Neural progenitor cell (in vitro differentiated cells): Measurements from ENCODE around the gene MEGF6. TPM values are rescaled to one million over a fixed set of nuclear protein-coding genes. Genes with fewer than 3 reads are reported as not detected.

ENCODE experiments used
- DNase-seq: peaks from one replicate; pipeline ENCODE4 v3.0.0-alpha.2; 2016; ENCODE audit warnings: low spot score
- H2AFZ ChIP-seq: fragments of 200-600 bp; sonication (generic); replicated peaks from 2 replicates; pipeline ENCODE4 v1.6.1; 2016; ENCODE audit warnings: antibody characterized with exemption
- H3F3A ChIP-seq: fragments of 200-600 bp; sonication (generic); 2 replicates; pipeline ENCODE4 v1.6.1; 2016; ENCODE audit warnings: antibody characterized with exemption, low read depth
- H3K27ac ChIP-seq: fragments of 200-600 bp; sonication (generic); 2 replicates; pipeline ENCODE4 v1.5.1; 2016; ENCODE audit warnings: mild to moderate bottlenecking
- H3K27me3 ChIP-seq: fragments of 200-600 bp; sonication (generic); 2 replicates; pipeline ENCODE4 v1.6.1; 2016; ENCODE audit warnings: mild to moderate bottlenecking, moderate library complexity
- H3K36me3 ChIP-seq: fragments of 200-600 bp; sonication (generic); 2 replicates; pipeline ENCODE4 v1.5.1; 2016
- H3K4me1 ChIP-seq: fragments of 200-600 bp; sonication (generic); 2 replicates; pipeline ENCODE4 v1.6.1; 2016; ENCODE audit warnings: mixed run types
- H3K4me2 ChIP-seq: fragments of 200-600 bp; sonication (generic); 2 replicates; pipeline ENCODE4 v1.6.1; 2016
- H3K4me3 ChIP-seq: fragments of 200-600 bp; sonication (generic); 2 replicates; pipeline ENCODE4 v1.5.1; 2016
- H3K79me2 ChIP-seq: fragments of 200-600 bp; sonication (generic); 2 replicates; pipeline ENCODE4 v1.6.1; 2016; ENCODE audit warnings: low read depth
- H3K9ac ChIP-seq: fragments of 200-600 bp; sonication (generic); 2 replicates; pipeline ENCODE4 v1.6.1; 2016
- H3K9me3 ChIP-seq: fragments of 200-600 bp; sonication (generic); 2 replicates; pipeline ENCODE4 v1.5.1; 2016; ENCODE audit warnings: low read depth
- H4K20me1 ChIP-seq: fragments of 200-600 bp; sonication (generic); 2 replicates; pipeline ENCODE4 v1.6.1; 2016; ENCODE audit warnings: low read depth
- H3K27ac Mint-ChIP-seq: 3 replicates; pipeline ENCODE4 v1.8.0; 2021; ENCODE audit warnings: mixed read lengths
- H3K27me3 Mint-ChIP-seq: 2 replicates; pipeline ENCODE4 v1.8.0; 2022; ENCODE audit warnings: low read depth, mild to moderate bottlenecking, inconsistent platforms, moderate library complexity, mixed read lengths; ENCODE audit not compliant: insufficient read depth
- H3K36me3 Mint-ChIP-seq: 3 replicates; pipeline ENCODE4 v1.8.0; 2021; ENCODE audit warnings: mixed read lengths
- H3K4me1 Mint-ChIP-seq: 3 replicates; pipeline ENCODE4 v1.8.0; 2021; ENCODE audit warnings: mixed read lengths
- H3K4me3 Mint-ChIP-seq: 3 replicates; pipeline ENCODE4 v1.8.0; 2021; ENCODE audit warnings: mild to moderate bottlenecking, moderate library complexity, mixed read lengths
- H3K9me3 Mint-ChIP-seq: 3 replicates; pipeline ENCODE4 v1.8.0; 2020; ENCODE audit warnings: mixed read lengths
- CTCF ChIP-seq: fragments of 200-600 bp; sonication (generic); IDR thresholded peaks from 2 replicates; pipeline ENCODE4 v1.5.1; 2017; ENCODE audit warnings: antibody characterized with exemption, mild to moderate bottlenecking
- EZH2 ChIP-seq: fragments of 200-600 bp; sonication (generic); IDR thresholded peaks from 2 replicates; pipeline ENCODE4 v1.6.1; 2017; ENCODE audit warnings: antibody characterized with exemption, mild to moderate bottlenecking, moderate library complexity
- EZH2phosphoT487 ChIP-seq: fragments of 200-600 bp; sonication (generic); IDR thresholded peaks from 2 replicates; pipeline ENCODE4 v1.6.1; 2017; ENCODE audit warnings: antibody characterized with exemption
- total RNA-seq: library from RNA; depleted of rRNA; stranded (reverse); fragments of >200 nt; gene quantifications from 2 replicates; pipeline ENCODE4 v1.2.3, GENCODE V29; 2015; ENCODE audit warnings: low replicate concordance

MEGF6 gene
- total RNA-seq, 1 donor from 2014 or later = 1.7 TPM

GRCh38 chr1:3442331-3442730 lies 169.0 kb downstream of the MEGF6 start:
- Mint-ChIP-seq H3K9me3 (peaks cover 6% of the 10 kb centered on the region), H3K27me3 (peaks cover 5% of the 10 kb centered on the region), H3K4me1 (peaks cover 17% of the 10 kb centered on the region), H3K36me3 (no peaks in the 10 kb centered on the region), H3K27ac (no peak overlapping the region), H3K4me3 (no peak overlapping the region)
- no peaks in the 10 kb centered on the region for H3K79me2 ChIP-seq
- no peaks in the 10 kb centered on the region for H4K20me1 ChIP-seq
- no peak overlapping the region for H3K27ac ChIP-seq
- DNase-seq = no peak
- no peak overlapping the region for H3K9ac ChIP-seq
- TF ChIP-seq EZH2 (no peak), EZH2phosphoT487 (no peak), CTCF (no peak)
- H3K27me3 ChIP-seq = no peaks in the 10 kb centered on the region
- no peak overlapping the region for H3K4me2 ChIP-seq
- H3K4me3 ChIP-seq = no peak overlapping the region
- H3K9me3 ChIP-seq = no peaks in the 10 kb centered on the region
- peaks cover 21% of the 10 kb centered on the region for H3K4me1 ChIP-seq
- H3F3A ChIP-seq = peaks cover 5% of the 10 kb centered on the region
- no peak overlapping the region for H2AFZ ChIP-seq
- H3K36me3 ChIP-seq = no peaks in the 10 kb centered on the region

DNA sequence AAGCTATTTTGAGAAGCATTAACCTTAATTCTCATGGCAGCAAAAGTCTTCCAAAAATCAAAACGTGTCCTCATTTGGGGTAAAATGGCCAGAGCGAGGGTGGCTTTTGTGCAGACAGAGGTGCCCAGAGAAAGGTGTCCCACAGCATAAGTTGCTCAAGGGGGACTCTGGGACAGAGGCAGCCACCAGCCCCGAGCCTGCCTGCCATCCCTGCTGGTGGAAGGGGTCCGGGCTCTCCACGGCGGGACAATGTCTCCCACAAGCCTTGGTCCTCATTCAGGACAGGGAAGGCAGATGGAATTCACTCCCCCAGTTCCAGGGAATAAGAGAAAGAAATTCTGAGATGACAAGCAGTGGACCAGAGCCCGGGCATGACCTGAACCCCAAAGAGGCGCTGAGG lies 169.4 kb downstream of the MEGF6 start:
- H3K4me3 Mint-ChIP-seq = no peak overlapping the region
- H3K9me3 Mint-ChIP-seq = peaks cover 6% of the 10 kb centered on the region

GRCh38 chr1:3441410-3441847 lies 169.9 kb downstream of the MEGF6 start:
- Histone ChIP-seq H4K20me1 (no peaks in the 10 kb centered on the region), H3K4me1 (peaks cover 21% of the 10 kb centered on the region), H3K27me3 (no peaks in the 10 kb centered on the region), H3K79me2 (no peaks in the 10 kb centered on the region), H3F3A (peaks cover 5% of the 10 kb centered on the region), H2AFZ (peak overlapping the region; percentile 18), H3K4me2 (no peak overlapping the region), H3K27ac (no peak overlapping the region), H3K4me3 (no peak overlapping the region), H3K9ac (no peak overlapping the region), H3K36me3 (no peaks in the 10 kb centered on the region), H3K9me3 (no peaks in the 10 kb centered on the region)
- Mint-ChIP-seq H3K36me3 (no peaks in the 10 kb centered on the region), H3K27ac (peak overlapping the region; percentile 59), H3K4me1 (peaks cover 17% of the 10 kb centered on the region), H3K9me3 (peaks cover 6% of the 10 kb centered on the region), H3K27me3 (peaks cover 6% of the 10 kb centered on the region), H3K4me3 (peak overlapping the region; percentile 46)
- no peak for DNase-seq
- TF ChIP-seq EZH2 (no peak), EZH2phosphoT487 (no peak), CTCF (no peak)

More for the DNA sequence above, 169.4 kb downstream of the MEGF6 start:
- Histone ChIP-seq H3K27me3 (no peaks in the 10 kb centered on the region), H3K9me3 (no peaks in the 10 kb centered on the region), H3K4me2 (no peak overlapping the region), H3K27ac (no peak overlapping the region), H2AFZ (no peak overlapping the region), H3K4me1 (peaks cover 21% of the 10 kb centered on the region), H3K79me2 (no peaks in the 10 kb centered on the region), H3K9ac (no peak overlapping the region), H4K20me1 (no peaks in the 10 kb centered on the region), H3K36me3 (no peaks in the 10 kb centered on the region), H3F3A (peaks cover 5% of the 10 kb centered on the region), H3K4me3 (no peak overlapping the region)
- TF ChIP-seq EZH2 (no peak), CTCF (no peak), EZH2phosphoT487 (no peak)
- Mint-ChIP-seq H3K27me3 (peaks cover 6% of the 10 kb centered on the region), H3K36me3 (no peaks in the 10 kb centered on the region), H3K27ac (no peak overlapping the region), H3K4me1 (peaks cover 17% of the 10 kb centered on the region)
- no peak for DNase-seq
